ENCODE results near the gene DCAF6.

DCAF6 gene

GRCh38 chr1:168099337-168099801, 162.9 kb downstream of the DCAF6 start:
- FAIRE-seq, result no peak
- TF ChIP-seq TAF1 (IDR thresholded peaks at IDR 0.05; ENCODE audit: borderline replicate concordance, low read depth, low read length), result no peak
- no peak for DNase-seq (ENCODE audit: insufficient read length)

DNA sequence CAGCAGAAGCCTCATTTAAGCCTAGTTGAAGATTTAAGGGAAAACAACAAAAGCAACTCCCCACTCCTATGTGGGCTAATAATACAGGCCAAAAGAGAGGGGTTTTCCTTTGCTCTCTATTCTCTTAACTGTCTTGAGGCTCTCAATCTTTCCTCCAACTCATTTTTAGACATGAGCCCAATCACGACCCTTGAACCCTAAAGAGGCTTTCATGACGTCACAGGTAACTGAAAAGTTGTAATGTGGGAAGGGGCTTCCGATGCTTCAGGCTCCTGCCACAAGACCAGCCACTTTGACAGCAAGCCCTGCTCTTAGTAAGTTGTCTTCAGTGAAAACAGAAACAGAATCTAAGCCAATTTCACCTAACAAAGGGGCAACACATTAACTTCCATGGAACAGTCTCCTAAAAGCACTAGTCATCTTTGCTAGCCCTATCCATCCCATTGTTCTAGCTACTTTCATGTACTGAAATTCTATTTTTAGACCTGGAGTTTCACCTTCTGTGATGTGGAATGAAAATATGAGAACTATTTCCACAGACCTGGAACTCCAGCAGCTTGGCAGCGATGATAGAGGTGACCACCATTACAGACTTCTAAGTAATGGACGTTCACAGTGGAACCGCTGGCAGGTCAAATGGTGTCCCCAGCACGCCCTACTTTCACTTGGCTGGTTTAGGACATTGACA, 164.0 kb downstream of the DCAF6 start:
- DNase-seq (ENCODE audit: insufficient read length), result no peak
- FAIRE-seq, result no peak
- TF ChIP-seq POLR2AphosphoS5 (IDR thresholded peaks at IDR 0.05; ENCODE audit: low read depth, low read length) (no peak), TAF1 (IDR thresholded peaks at IDR 0.05; ENCODE audit: borderline replicate concordance, low read depth, low read length) (no peak), POLR2A (IDR thresholded peaks at IDR 0.05; ENCODE audit: low read depth, low read length) (no peak)

- FAIRE-seq (no peak), DNase-seq (ENCODE audit: insufficient read length) (no peak)
- TF ChIP-seq POLR2A (IDR thresholded peaks at IDR 0.05; ENCODE audit: low read depth, low read length), result no peak
- no peak for TF ChIP-seq POLR2AphosphoS5 (IDR thresholded peaks at IDR 0.05; ENCODE audit: low read depth, low read length)
- TF ChIP-seq TAF1 (IDR thresholded peaks at IDR 0.05; ENCODE audit: borderline replicate concordance, low read depth, low read length), result no peak
Observed at GRCh38 chr1:168101336-168101735, 164.9 kb downstream of the DCAF6 start.

DNA sequence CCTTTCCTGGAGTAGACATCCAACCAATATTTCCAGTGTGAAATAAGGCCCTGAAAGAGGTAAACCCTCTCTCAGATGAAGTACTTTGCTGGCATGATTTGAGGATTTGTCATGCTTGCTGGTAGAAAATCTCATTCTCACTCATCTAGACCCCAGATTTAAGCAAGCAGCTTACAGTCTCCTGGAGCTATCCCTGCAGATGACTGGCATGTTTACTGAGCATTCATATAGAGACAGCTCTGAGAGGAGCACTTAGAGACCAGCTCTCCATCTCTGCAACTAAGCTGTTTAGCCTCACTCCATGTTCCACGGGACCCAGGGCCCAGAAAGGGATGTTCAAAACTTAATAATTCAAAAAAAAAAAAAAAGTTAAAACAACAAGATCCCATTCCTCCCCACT, 166.0 kb downstream of the DCAF6 start:
- TF ChIP-seq TAF1 (IDR thresholded peaks at IDR 0.05; ENCODE audit: borderline replicate concordance, low read depth, low read length) (no peak), POLR2A (IDR thresholded peaks at IDR 0.05; ENCODE audit: low read depth, low read length) (no peak), POLR2AphosphoS5 (IDR thresholded peaks at IDR 0.05; ENCODE audit: low read depth, low read length) (no peak)
- no peak for FAIRE-seq
- no peak for DNase-seq (ENCODE audit: insufficient read length)

- FAIRE-seq (no peak), DNase-seq (ENCODE audit: insufficient read length) (no peak)
- TF ChIP-seq POLR2AphosphoS5 (IDR thresholded peaks at IDR 0.05; ENCODE audit: low read depth, low read length) (no peak), POLR2A (IDR thresholded peaks at IDR 0.05; ENCODE audit: low read depth, low read length) (no peak), TAF1 (IDR thresholded peaks at IDR 0.05; ENCODE audit: borderline replicate concordance, low read depth, low read length) (no peak)
Observed at GRCh38 chr1:168104535-168104934, 168.1 kb downstream of the DCAF6 start.

DNA sequence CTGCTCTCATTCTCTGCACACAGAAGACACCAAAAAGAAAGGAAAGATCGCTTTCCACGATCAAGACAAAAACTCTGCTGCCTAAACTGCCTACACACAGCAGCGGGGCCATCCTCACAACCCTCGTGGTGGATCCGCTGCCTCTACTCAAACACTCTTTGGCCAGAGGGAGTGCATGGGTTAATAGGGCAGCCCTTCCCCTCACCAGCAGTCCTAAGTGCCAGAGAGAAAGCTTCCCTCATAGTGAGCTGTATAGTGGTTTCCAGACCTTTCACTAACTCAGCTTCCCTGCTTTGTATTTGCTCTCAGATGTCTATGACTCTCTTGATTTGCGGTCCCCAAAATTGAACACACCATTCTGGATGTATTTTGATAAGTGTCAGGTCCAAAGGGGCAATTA, 169.4 kb downstream of the DCAF6 start:
- no peak for FAIRE-seq
- no peak for TF ChIP-seq TAF1 (IDR thresholded peaks at IDR 0.05; ENCODE audit: borderline replicate concordance, low read depth, low read length)
- TF ChIP-seq POLR2A (IDR thresholded peaks at IDR 0.05; ENCODE audit: low read depth, low read length), result no peak
- no peak for TF ChIP-seq POLR2AphosphoS5 (IDR thresholded peaks at IDR 0.05; ENCODE audit: low read depth, low read length)

GRCh38 chr1:168106274-168106673, 169.8 kb downstream of the DCAF6 start:
- DNase-seq (ENCODE audit: insufficient read length) (no peak), FAIRE-seq (no peak)
- TF ChIP-seq POLR2AphosphoS5 (IDR thresholded peaks at IDR 0.05; ENCODE audit: low read depth, low read length) (no peak), TAF1 (IDR thresholded peaks at IDR 0.05; ENCODE audit: borderline replicate concordance, low read depth, low read length) (no peak), POLR2A (IDR thresholded peaks at IDR 0.05; ENCODE audit: low read depth, low read length) (no peak)

More for the DNA sequence above, 169.4 kb downstream of the DCAF6 start:
- DNase-seq (ENCODE audit: insufficient read length), result no peak

- DNase-seq (ENCODE audit: insufficient read length) (no peak), FAIRE-seq (no peak)
- TF ChIP-seq POLR2A (IDR thresholded peaks at IDR 0.05; ENCODE audit: low read depth, low read length), result no peak
- no peak for TF ChIP-seq TAF1 (IDR thresholded peaks at IDR 0.05; ENCODE audit: borderline replicate concordance, low read depth, low read length)
- TF ChIP-seq POLR2AphosphoS5 (IDR thresholded peaks at IDR 0.05; ENCODE audit: low read depth, low read length), result no peak
Observed at GRCh38 chr1:168110896-168111545, 174.5 kb downstream of the DCAF6 start.

DNA sequence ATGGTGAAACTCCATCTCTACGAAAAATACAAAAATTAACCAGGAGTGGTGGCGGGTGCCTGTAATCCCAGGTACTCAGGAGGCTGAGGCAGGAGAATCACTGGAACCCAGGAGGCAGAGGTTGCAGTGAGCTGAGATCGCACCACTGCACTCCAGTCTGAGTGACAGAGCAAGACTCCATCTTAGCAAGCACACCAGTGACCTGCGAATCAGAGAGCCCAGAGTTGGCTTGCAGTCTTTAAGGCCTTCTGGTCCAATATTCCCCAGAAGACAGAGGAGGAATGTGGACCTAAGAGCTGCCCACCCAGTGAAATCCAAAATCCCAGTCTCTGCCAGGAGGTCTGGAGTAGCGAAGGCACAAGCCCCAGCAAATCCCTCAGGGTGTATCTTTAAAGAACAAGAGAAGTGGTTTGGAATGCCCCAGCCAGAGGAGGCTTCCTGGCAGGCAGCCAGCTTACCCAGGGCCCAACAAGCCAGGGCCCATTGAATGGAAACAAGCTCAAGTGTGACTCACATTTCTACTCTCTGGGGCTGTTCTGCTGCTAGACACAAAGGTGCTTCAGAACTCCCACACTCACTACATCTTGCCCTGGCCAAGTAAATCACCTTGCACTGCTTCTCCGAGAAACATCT, 176.3 kb downstream of the DCAF6 start:
- DNase-seq (ENCODE audit: insufficient read length) (no peak), FAIRE-seq (no peak)
- TF ChIP-seq POLR2AphosphoS5 (IDR thresholded peaks at IDR 0.05; ENCODE audit: low read depth, low read length), result no peak
- TF ChIP-seq TAF1 (IDR thresholded peaks at IDR 0.05; ENCODE audit: borderline replicate concordance, low read depth, low read length), result no peak
- no peak for TF ChIP-seq POLR2A (IDR thresholded peaks at IDR 0.05; ENCODE audit: low read depth, low read length)

DNA sequence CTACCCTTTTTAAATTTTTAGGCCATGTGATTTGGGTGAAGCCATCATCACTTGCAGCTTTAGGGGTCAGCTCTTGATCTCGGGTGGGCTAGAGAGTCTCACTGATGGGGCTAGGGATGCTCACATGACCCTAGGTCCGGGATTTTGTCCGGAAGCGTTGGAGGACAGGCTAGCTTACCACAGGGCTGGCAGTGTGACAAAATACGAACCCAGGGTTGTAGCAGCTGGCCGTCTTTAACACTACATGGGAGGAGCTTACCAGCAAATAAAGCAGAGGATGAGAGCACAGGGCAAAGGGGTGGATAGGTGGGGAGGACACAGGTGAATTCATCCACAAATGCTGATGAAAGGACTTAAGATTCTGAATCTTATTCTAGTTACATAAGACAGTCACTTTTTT, 178.4 kb downstream of the DCAF6 start:
- FAIRE-seq (no peak), DNase-seq (ENCODE audit: insufficient read length) (no peak)
- TF ChIP-seq TAF1 (IDR thresholded peaks at IDR 0.05; ENCODE audit: borderline replicate concordance, low read depth, low read length) (no peak), POLR2A (IDR thresholded peaks at IDR 0.05; ENCODE audit: low read depth, low read length) (no peak), POLR2AphosphoS5 (IDR thresholded peaks at IDR 0.05; ENCODE audit: low read depth, low read length) (no peak)

DNA sequence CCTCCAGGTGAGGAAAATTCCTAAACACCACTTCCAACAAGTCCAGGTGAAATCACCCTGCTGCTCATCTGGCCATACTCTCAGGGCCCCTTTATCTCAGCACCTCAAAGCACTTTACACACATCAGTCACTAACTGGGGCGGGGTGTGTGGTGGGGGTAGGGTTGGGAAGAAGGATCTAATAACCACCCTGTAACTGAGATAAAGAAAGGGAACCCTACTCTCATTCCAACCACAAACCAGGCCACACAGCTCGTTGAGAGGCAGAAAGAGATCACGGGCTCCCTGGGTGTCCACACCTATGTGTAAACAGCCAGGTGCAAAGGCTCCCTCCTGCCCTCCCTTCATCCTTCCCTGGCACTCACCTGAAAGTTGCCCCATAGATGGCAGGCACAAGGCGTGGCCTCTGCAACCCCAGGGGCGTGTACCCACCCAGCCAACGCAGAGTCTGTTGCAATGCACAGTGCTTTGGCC, 179.9 kb downstream of the DCAF6 start:
- TF ChIP-seq TAF1 (IDR thresholded peaks at IDR 0.05; ENCODE audit: borderline replicate concordance, low read depth, low read length) (no peak), POLR2AphosphoS5 (IDR thresholded peaks at IDR 0.05; ENCODE audit: low read depth, low read length) (no peak), POLR2A (IDR thresholded peaks at IDR 0.05; ENCODE audit: low read depth, low read length) (no peak)
- FAIRE-seq, result no peak
- no peak for DNase-seq (ENCODE audit: insufficient read length)

GRCh38 chr1:168119750-168120149, 183.3 kb downstream of the DCAF6 start:
- FAIRE-seq, result no peak
- DNase-seq (ENCODE audit: insufficient read length), result no peak
- TF ChIP-seq POLR2AphosphoS5 (IDR thresholded peaks at IDR 0.05; ENCODE audit: low read depth, low read length), result no peak
- no peak for TF ChIP-seq TAF1 (IDR thresholded peaks at IDR 0.05; ENCODE audit: borderline replicate concordance, low read depth, low read length)
- no peak for TF ChIP-seq POLR2A (IDR thresholded peaks at IDR 0.05; ENCODE audit: low read depth, low read length)
